Natural killer cell (primary cell): ENCODE data around the gene SOX4. TPM values are rescaled to one million over a fixed set of nuclear protein-coding genes. Genes with fewer than 3 reads are reported as not detected.

Source experiments
- ATAC-seq, 3 donors: fragments of 150-1000 bp in 2 of 3; fragments of 200-7000 bp in 1 of 3; cut with Tn5 transposase; 1 replicate in 1 of 3; 2 replicates in 2 of 3; pipeline ENCODE4 v1.10.0; 2021; ENCODE audit warnings: mild to moderate bottlenecking in 2 of 3, moderate library complexity in 2 of 3
- DNase-seq, 2 donors: peaks; one replicate each; pipeline versions ENCODE4 v3.0.0 to v3.0.0-alpha.2; 2013 to 2021; ENCODE audit warnings: mixed read lengths in 1 of 2
- H3K27ac ChIP-seq: one replicate; pipeline ENCODE4 v1.5.1; 2013; ENCODE audit warnings: mild to moderate bottlenecking, low read length
- H3K27me3 ChIP-seq: one replicate; pipeline ENCODE4 v1.6.1; 2013; ENCODE audit warnings: low read length; ENCODE audit not compliant: control insufficient read depth, insufficient read depth
- H3K36me3 ChIP-seq: one replicate; pipeline ENCODE4 v1.6.1; 2013; ENCODE audit warnings: low read length; ENCODE audit not compliant: control insufficient read depth, insufficient read depth
- H3K4me1 ChIP-seq: one replicate; pipeline ENCODE4 v1.6.1; 2013; ENCODE audit warnings: low read length; ENCODE audit not compliant: control insufficient read depth, insufficient read depth
- H3K4me3 ChIP-seq: one replicate; pipeline ENCODE4 v1.5.1; 2013; ENCODE audit warnings: low read length
- H3K9me3 ChIP-seq: one replicate; pipeline ENCODE4 v1.6.1; 2013; ENCODE audit warnings: low read length; ENCODE audit not compliant: control insufficient read depth, insufficient read depth
- H3K27ac Mint-ChIP-seq, 2 donors: one replicate each; pipeline ENCODE4 v1.8.0; 2022; ENCODE audit warnings: mild to moderate bottlenecking in 2 of 2, mixed read lengths in 2 of 2, moderate library complexity in 1 of 2
- H3K27me3 Mint-ChIP-seq, 2 donors: one replicate each; pipeline ENCODE4 v1.8.0; 2022; ENCODE audit warnings: low read depth in 2 of 2, mixed read lengths in 2 of 2
- H3K36me3 Mint-ChIP-seq: one replicate; pipeline ENCODE4 v1.8.0; 2022; ENCODE audit warnings: mixed read lengths
- H3K4me1 Mint-ChIP-seq, 2 donors: one replicate each; pipeline ENCODE4 v1.8.0; 2022; ENCODE audit warnings: mixed read lengths in 2 of 2
- H3K4me3 Mint-ChIP-seq: one replicate; pipeline ENCODE4 v1.8.0; 2022; ENCODE audit warnings: mild to moderate bottlenecking, moderate library complexity, mixed read lengths
- H3K9me3 Mint-ChIP-seq, 2 donors: one replicate each; pipeline ENCODE4 v1.8.0; 2022; ENCODE audit warnings: mixed read lengths in 2 of 2
- WGBS: methylation state at CpG from one replicate; pipeline ENCODE4 v1.1.7; 2013; ENCODE audit warnings: missing lambda C conversion rate; ENCODE audit not compliant: insufficient coverage; 5-methylcytosine and 5-hydroxymethylcytosine counted together
- intact Hi-C: fragments of 100-400 bp; cut with micrococcal nuclease; formaldehyde crosslinking; loops from one replicate; pipeline ENCODE4 v1.14.2; 2022
- total RNA-seq, 4 donors: library from RNA; stranded (reverse); fragments of 120-200 nt in 1 of 4; gene quantifications; one replicate each; pipeline versions ENCODE4 v1.2.3 to v1.2.4, GENCODE V29; 2013 to 2022
- TF ChIP-seq, protein P1 (sequence below): fragments of 200-600 bp; IDR thresholded peaks from one replicate; pipeline ENCODE4 v1.8.0; 2022; ENCODE audit warnings: antibody characterized with exemption

Gene SOX4
- total RNA-seq, 3 donors from 2014 or later (not counting 1 experiment from before 2014, with no cell fraction given), result 4.4 to 7.6 (median 6.4) TPM

- Mint-ChIP-seq H3K4me3 (no peak overlapping the region), H3K4me1 (no peaks in the 10 kb centered on the region), H3K27me3 (peaks cover 0 to 7% of the 10 kb centered on the region in 2 donors), H3K36me3 (no peaks in the 10 kb centered on the region), H3K27ac (no peak overlapping the region), H3K9me3 (no peaks in the 10 kb centered on the region)
- ATAC-seq (no peak), DNase-seq (no peak)
- intact Hi-C loops, result no loop called here
- Histone ChIP-seq H3K4me3 (no peak overlapping the region), H3K36me3 (no peaks in the 10 kb centered on the region), H3K4me1 (no peaks in the 10 kb centered on the region), H3K27ac (no peak overlapping the region), H3K27me3 (no peaks in the 10 kb centered on the region), H3K9me3 (no peaks in the 10 kb centered on the region)
- TF ChIP-seq, protein P1, sequence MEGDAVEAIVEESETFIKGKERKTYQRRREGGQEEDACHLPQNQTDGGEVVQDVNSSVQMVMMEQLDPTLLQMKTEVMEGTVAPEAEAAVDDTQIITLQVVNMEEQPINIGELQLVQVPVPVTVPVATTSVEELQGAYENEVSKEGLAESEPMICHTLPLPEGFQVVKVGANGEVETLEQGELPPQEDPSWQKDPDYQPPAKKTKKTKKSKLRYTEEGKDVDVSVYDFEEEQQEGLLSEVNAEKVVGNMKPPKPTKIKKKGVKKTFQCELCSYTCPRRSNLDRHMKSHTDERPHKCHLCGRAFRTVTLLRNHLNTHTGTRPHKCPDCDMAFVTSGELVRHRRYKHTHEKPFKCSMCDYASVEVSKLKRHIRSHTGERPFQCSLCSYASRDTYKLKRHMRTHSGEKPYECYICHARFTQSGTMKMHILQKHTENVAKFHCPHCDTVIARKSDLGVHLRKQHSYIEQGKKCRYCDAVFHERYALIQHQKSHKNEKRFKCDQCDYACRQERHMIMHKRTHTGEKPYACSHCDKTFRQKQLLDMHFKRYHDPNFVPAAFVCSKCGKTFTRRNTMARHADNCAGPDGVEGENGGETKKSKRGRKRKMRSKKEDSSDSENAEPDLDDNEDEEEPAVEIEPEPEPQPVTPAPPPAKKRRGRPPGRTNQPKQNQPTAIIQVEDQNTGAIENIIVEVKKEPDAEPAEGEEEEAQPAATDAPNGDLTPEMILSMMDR, result no peak
- WGBS, result no CpG with 5 or more reads among the region's 1 CpG
Observed at GRCh38 chr6:21565431-21565830, 28.1 kb upstream of the SOX4 start.

- no peak overlapping the region for H3K4me3 ChIP-seq
- no peaks in the 10 kb centered on the region for H3K4me1 ChIP-seq
- Mint-ChIP-seq H3K27ac (no peak overlapping the region), H3K36me3 (no peaks in the 10 kb centered on the region), H3K9me3 (peaks cover 0 to 3% of the 10 kb centered on the region in 2 donors), H3K4me3 (no peak overlapping the region), H3K27me3 (peaks cover 6 to 8% of the 10 kb centered on the region in 2 donors), H3K4me1 (no peaks in the 10 kb centered on the region)
- intact Hi-C loops, result no loop called here
- H3K27me3 ChIP-seq, result no peaks in the 10 kb centered on the region
- DNase-seq (no peak), ATAC-seq (no peak)
- TF ChIP-seq, protein P1, result no peak
- peaks cover 6% of the 10 kb centered on the region for H3K9me3 ChIP-seq
- no peak overlapping the region for H3K27ac ChIP-seq
- H3K36me3 ChIP-seq, result no peaks in the 10 kb centered on the region
Observed at GRCh38 chr6:21578523-21578922, 15.0 kb upstream of the SOX4 start.

GRCh38 chr6:21582651-21583050, 10.9 kb upstream of the SOX4 start:
- H3K9me3 ChIP-seq, result peaks cover 6% of the 10 kb centered on the region
- no peaks in the 10 kb centered on the region for H3K36me3 ChIP-seq
- H3K27me3 ChIP-seq, result peaks cover under 1% of the 10 kb centered on the region
- ATAC-seq (no peak), DNase-seq (no peak)
- H3K4me1 Mint-ChIP-seq, result peaks cover 1 to 7% of the 10 kb centered on the region in 2 donors
- H3K9me3 Mint-ChIP-seq, result peaks cover 0 to 3% of the 10 kb centered on the region in 2 donors
- H3K27me3 Mint-ChIP-seq, result peaks cover 19 to 21% of the 10 kb centered on the region in 2 donors
- H3K4me3 ChIP-seq, result no peak overlapping the region
- H3K36me3 Mint-ChIP-seq, result no peaks in the 10 kb centered on the region
- H3K27ac ChIP-seq, result no peak overlapping the region
- intact Hi-C loops, result no loop called here
- peaks cover 10% of the 10 kb centered on the region for H3K4me1 ChIP-seq
- no peak overlapping the region for H3K27ac Mint-ChIP-seq
- no peak overlapping the region for H3K4me3 Mint-ChIP-seq
- TF ChIP-seq, protein P1, result no peak

DNA sequence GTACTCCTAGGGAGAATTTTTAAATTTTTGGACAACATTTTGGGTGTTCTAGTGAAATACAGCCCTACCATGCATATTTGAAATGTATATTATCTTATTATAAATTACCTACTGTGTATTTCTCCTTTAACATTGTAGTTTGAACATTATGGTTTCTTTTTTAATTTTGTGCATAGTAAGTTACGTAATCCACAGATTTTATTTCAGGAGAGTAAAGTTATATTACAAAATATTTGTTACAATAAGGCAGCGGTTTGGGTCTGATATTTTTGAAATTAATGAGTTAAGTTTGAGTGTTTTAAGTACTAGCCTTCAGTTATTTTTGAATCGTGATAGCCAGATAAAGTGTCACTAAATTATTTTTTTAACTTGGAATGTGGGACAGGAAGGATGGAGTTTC, 7.3 kb upstream of the SOX4 start:
- H3K36me3 Mint-ChIP-seq, result no peaks in the 10 kb centered on the region
- Histone ChIP-seq H3K4me3 (no peak overlapping the region), H3K36me3 (no peaks in the 10 kb centered on the region), H3K4me1 (peaks cover 22% of the 10 kb centered on the region), H3K9me3 (no peaks in the 10 kb centered on the region), H3K27me3 (peaks cover 4% of the 10 kb centered on the region), H3K27ac (no peak overlapping the region)
- peaks cover 28 to 29% of the 10 kb centered on the region in 2 donors for H3K27me3 Mint-ChIP-seq
- no peak overlapping the region for H3K27ac Mint-ChIP-seq
- H3K4me3 Mint-ChIP-seq, result peak overlapping the region; percentile 32
- DNase-seq, result no peak
- no peak for ATAC-seq
- 62% methylated on average over 2 of the region's 3 CpGs for WGBS
- intact Hi-C loops, result no loop called here
- H3K9me3 Mint-ChIP-seq, result peaks cover 0 to 3% of the 10 kb centered on the region in 2 donors
- TF ChIP-seq, protein P1, result no peak
- peaks cover 9 to 15% of the 10 kb centered on the region in 2 donors for H3K4me1 Mint-ChIP-seq
